PC-9 (cell line): ENCODE measurements around the gene SRGN.

ENCODE experiments used
- EZH2 ChIP-seq: fragments of 200-600 bp; sonication (generic); IDR thresholded peaks from 2 replicates; pipeline ENCODE4 v1.8.0; 2017; ENCODE audit warnings: antibody characterized with exemption, low read depth
- TF ChIP-seq, protein P1 (sequence below): fragments of 200-600 bp; sonication (generic); conservative IDR thresholded peaks from 2 replicates; pipeline ENCODE4 v1.6.1; 2017; ENCODE audit warnings: mixed run types, antibody characterized with exemption, mild to moderate bottlenecking, moderate library complexity

DNA sequence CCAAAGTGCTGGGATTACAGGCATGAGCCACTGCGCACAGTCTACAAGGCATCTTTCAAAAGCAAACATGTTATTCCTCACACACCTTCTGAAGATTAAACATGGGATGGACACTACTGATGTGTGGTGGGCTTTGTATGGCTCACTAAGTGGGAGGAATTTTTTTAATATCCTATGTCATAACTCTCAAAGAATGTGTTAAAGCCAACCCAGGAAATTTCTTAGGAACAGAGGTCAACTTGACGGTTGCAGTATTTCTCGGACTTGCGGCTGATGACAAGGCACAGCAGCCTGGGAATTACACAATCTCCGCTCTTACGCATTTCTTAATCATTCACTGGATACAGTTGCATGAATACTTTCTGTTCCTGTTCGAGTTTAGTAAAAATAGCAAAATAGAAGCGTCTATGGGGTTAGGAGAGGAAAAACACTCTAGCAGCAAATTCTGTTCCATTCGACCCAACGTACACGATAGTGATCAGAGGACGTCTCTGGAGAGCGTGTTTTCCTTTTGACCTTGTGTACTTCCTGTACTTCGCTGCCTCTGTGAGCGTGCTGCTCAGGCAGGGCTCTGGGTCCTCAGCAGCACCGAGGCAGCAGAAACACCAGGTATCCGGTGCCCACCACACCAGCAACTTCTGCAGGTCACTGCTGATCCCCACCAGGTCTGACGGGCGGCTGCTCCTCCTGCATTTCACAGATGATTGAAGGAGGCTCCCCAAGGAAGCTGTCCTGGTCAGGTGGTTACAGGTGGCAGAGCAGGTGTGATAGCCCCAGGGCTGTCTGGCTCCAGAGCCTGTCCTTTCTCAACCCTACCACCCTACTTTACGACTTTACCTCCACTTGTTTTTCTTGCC, 26.4 kb upstream of the SRGN start:
- TF ChIP-seq, protein P1, sequence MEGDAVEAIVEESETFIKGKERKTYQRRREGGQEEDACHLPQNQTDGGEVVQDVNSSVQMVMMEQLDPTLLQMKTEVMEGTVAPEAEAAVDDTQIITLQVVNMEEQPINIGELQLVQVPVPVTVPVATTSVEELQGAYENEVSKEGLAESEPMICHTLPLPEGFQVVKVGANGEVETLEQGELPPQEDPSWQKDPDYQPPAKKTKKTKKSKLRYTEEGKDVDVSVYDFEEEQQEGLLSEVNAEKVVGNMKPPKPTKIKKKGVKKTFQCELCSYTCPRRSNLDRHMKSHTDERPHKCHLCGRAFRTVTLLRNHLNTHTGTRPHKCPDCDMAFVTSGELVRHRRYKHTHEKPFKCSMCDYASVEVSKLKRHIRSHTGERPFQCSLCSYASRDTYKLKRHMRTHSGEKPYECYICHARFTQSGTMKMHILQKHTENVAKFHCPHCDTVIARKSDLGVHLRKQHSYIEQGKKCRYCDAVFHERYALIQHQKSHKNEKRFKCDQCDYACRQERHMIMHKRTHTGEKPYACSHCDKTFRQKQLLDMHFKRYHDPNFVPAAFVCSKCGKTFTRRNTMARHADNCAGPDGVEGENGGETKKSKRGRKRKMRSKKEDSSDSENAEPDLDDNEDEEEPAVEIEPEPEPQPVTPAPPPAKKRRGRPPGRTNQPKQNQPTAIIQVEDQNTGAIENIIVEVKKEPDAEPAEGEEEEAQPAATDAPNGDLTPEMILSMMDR, result no peak
- no peak for TF ChIP-seq EZH2
